HepG2 (cell line): ENCODE results near the gene AFAP1. TPM values are rescaled to one million over a fixed set of nuclear protein-coding genes. Genes with fewer than 3 reads are reported as not detected.
A peak's percentile ranks its signal among the peaks of the same experiment; 100 is the strongest.

Experiments
- ARNT2 ChIP-seq: sonication (generic); formaldehyde crosslinking; IDR thresholded peaks from 2 replicates; pipeline ENCODE4 v1.8.0; 2022; ENCODE audit warnings: mild to moderate bottlenecking, low read depth, missing genetic modification reagents, moderate library complexity
- CBX2 ChIP-seq, 2 experiments: fragments of 200-600 bp in 1 of 2; sonication (generic); formaldehyde crosslinking in 1 of 2; IDR thresholded peaks; 2 replicates each; pipeline versions ENCODE4 v1.7.0 to v1.8.1; 2018 to 2022; ENCODE audit warnings: low read depth in 2 of 2, low read length in 1 of 2, mild to moderate bottlenecking in 1 of 2, missing genetic modification reagents in 1 of 2
- ELF4 ChIP-seq: sonication (generic); formaldehyde crosslinking; IDR thresholded peaks from 2 replicates; pipeline ENCODE4 v1.5.0; 2020; ENCODE audit warnings: missing genetic modification reagents, mild to moderate bottlenecking, moderate library complexity, borderline replicate concordance
- EP300 ChIP-seq, 3 experiments: sonication (generic) in 1 of 3; formaldehyde crosslinking in 1 of 3; IDR thresholded peaks; 2 replicates each; pipeline versions ENCODE4 v1.5.1 to v1.6.1; 2011 to 2020; ENCODE audit warnings: low read depth in 2 of 3, low read length in 2 of 3, borderline replicate concordance in 1 of 3, improper control_type of control experiment in 1 of 3, mild to moderate bottlenecking in 1 of 3, missing genetic modification reagents in 1 of 3, moderate library complexity in 1 of 3
- ETS1 ChIP-seq: sonication (generic); formaldehyde crosslinking; IDR thresholded peaks from 2 replicates; pipeline ENCODE4 v1.4.0; 2020; ENCODE audit warnings: missing genetic modification reagents
- LCORL ChIP-seq, 2 experiments: fragments of 450-650 bp in 1 of 2; sonication (generic) in 1 of 2; formaldehyde crosslinking in 1 of 2; IDR thresholded peaks; 2 replicates each; pipeline versions ENCODE4 v1.5.0 to v1.6.1; 2017 to 2020; ENCODE audit warnings: antibody characterized with exemption in 1 of 2, missing genetic modification reagents in 1 of 2
- NCOR1 ChIP-seq: fragments of 200-600 bp; sonication (generic); IDR thresholded peaks from 2 replicates; pipeline ENCODE4 v1.7.0; 2017; ENCODE audit warnings: antibody characterized with exemption, low read length, borderline replicate concordance
- NR2F6 ChIP-seq, 2 experiments: IDR thresholded peaks; 2 replicates each; pipeline ENCODE4 v1.6.1; 2016; ENCODE audit warnings: antibody characterized with exemption in 1 of 2, mild to moderate bottlenecking in 1 of 2
- PAX8 ChIP-seq: sonication (generic); formaldehyde crosslinking; IDR thresholded peaks from 2 replicates; pipeline ENCODE4 v1.8.0; 2022; ENCODE audit warnings: mild to moderate bottlenecking, missing genetic modification reagents, borderline replicate concordance
- PHF20 ChIP-seq: sonication (generic); formaldehyde crosslinking; IDR thresholded peaks from 2 replicates; pipeline ENCODE4 v1.5.0; 2020; ENCODE audit warnings: mild to moderate bottlenecking, missing genetic modification reagents
- ZBTB7B ChIP-seq: sonication (generic); formaldehyde crosslinking; IDR thresholded peaks from 2 replicates; pipeline ENCODE4 v1.4.0; 2020; ENCODE audit warnings: missing genetic modification reagents
- ZFP36L2 ChIP-seq: sonication (generic); formaldehyde crosslinking; IDR thresholded peaks from 2 replicates; pipeline ENCODE4 v1.4.0; 2020; ENCODE audit warnings: missing genetic modification reagents
- ZNF10 ChIP-seq: sonication (generic); formaldehyde crosslinking; IDR thresholded peaks from 2 replicates; pipeline ENCODE4 v1.4.0; 2020; ENCODE audit warnings: mild to moderate bottlenecking, low read depth, missing genetic modification reagents, borderline replicate concordance
- ZNF335 ChIP-seq: sonication (generic); formaldehyde crosslinking; IDR thresholded peaks from 2 replicates; pipeline ENCODE4 v1.4.0; 2020; ENCODE audit warnings: missing genetic modification reagents
- ZNF367 ChIP-seq: sonication (generic); formaldehyde crosslinking; IDR thresholded peaks from 2 replicates; pipeline ENCODE4 v1.4.0; 2020; ENCODE audit warnings: missing genetic modification reagents, borderline replicate concordance
- ZNF44 ChIP-seq: sonication (generic); formaldehyde crosslinking; IDR thresholded peaks from 2 replicates; pipeline ENCODE4 v1.5.1; 2020; ENCODE audit warnings: mild to moderate bottlenecking, missing genetic modification reagents
- ZNF652 ChIP-seq: IDR thresholded peaks from 2 replicates; pipeline ENCODE4 v1.6.1; 2016; ENCODE audit warnings: low read depth, borderline replicate concordance
- ZNF674 ChIP-seq: sonication (generic); formaldehyde crosslinking; IDR thresholded peaks from 2 replicates; pipeline ENCODE4 v1.5.0; 2020; ENCODE audit warnings: low read depth, mild to moderate bottlenecking, missing genetic modification reagents
- ZNF839 ChIP-seq: sonication (generic); formaldehyde crosslinking; IDR thresholded peaks from 2 replicates; pipeline ENCODE4 v1.4.0; 2020; ENCODE audit warnings: missing genetic modification reagents, mild to moderate bottlenecking, borderline replicate concordance
- ZSCAN21 ChIP-seq: sonication (generic); formaldehyde crosslinking; IDR thresholded peaks from 2 replicates; pipeline ENCODE4 v1.8.0; 2022; ENCODE audit warnings: mild to moderate bottlenecking, missing genetic modification reagents, moderate library complexity, borderline replicate concordance
- polyA plus RNA-seq, 8 experiments: library from polyadenylated mRNA; depleted of rRNA in 3 of 8; stranded (reverse) in 7 of 8; unstranded in 1 of 8; fragments of >200 nt; fragmentation: Illumina TruSeq in 4 of 8; extraction: Trizol in 4 of 8; gene quantifications; 2 replicates each; pipeline versions ENCODE4 v1.2.1 to v1.2.3, GENCODE V29; 2011 to 2016; ENCODE audit warnings: low read depth in 4 of 8, missing spikeins in 1 of 8, mixed read lengths in 1 of 8; ENCODE audit not compliant: insufficient read depth in 1 of 8
- total RNA-seq, 5 experiments: library from RNA; depleted of rRNA; stranded (reverse); fragments of >200 nt; fragmentation: Illumina TruSeq; extraction: Trizol; gene quantifications; 2 replicates each; pipeline ENCODE4 v1.2.3, GENCODE V29; 2016; ENCODE audit warnings: low read depth in 1 of 5
- TF ChIP-seq, protein P1 (sequence below): sonication (generic); formaldehyde crosslinking; IDR thresholded peaks from 2 replicates; pipeline ENCODE4 v1.5.1; 2020; ENCODE audit warnings: mild to moderate bottlenecking, moderate library complexity, missing genetic modification reagents
- TF ChIP-seq, protein P2 (sequence below): sonication (generic); formaldehyde crosslinking; IDR thresholded peaks from 2 replicates; pipeline ENCODE4 v1.5.1; 2020; ENCODE audit warnings: missing genetic modification reagents, mild to moderate bottlenecking, borderline replicate concordance
- TF ChIP-seq, protein P3 (sequence below): sonication (generic); formaldehyde crosslinking; IDR thresholded peaks from 2 replicates; pipeline ENCODE4 v1.9.0; 2021; ENCODE audit warnings: missing genetic modification reagents, borderline replicate concordance

The AFAP1 gene
- total and polyA plus RNA-seq, 2 of the 13 experiments (the other 11 are each of a cell fraction or from before 2014, with no cell fraction given), result 2.5 TPM

DNA sequence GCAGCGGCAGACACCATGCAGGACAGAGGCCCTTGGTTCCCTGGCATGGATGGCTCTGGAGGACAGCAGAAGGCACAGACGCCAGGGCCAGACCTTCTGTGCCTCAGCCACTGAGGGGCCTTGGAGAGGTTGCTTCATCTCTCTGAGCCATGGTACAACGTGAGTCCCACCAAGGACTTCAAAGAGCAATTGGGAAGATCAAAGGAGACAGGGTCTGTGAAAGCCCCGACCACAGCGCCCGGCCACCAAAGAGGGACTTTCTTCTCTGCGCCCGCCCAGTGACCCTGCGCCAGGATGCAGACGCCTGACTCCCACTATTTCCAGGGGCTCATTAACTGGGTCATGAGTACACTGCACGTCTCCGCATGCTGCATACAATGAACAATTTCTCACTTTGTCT is 174.0 kb downstream of the AFAP1 start (continued):
- TF ChIP-seq, protein P1, sequence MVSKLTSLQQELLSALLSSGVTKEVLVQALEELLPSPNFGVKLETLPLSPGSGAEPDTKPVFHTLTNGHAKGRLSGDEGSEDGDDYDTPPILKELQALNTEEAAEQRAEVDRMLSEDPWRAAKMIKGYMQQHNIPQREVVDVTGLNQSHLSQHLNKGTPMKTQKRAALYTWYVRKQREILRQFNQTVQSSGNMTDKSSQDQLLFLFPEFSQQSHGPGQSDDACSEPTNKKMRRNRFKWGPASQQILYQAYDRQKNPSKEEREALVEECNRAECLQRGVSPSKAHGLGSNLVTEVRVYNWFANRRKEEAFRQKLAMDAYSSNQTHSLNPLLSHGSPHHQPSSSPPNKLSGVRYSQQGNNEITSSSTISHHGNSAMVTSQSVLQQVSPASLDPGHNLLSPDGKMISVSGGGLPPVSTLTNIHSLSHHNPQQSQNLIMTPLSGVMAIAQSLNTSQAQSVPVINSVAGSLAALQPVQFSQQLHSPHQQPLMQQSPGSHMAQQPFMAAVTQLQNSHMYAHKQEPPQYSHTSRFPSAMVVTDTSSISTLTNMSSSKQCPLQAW, result no peak
- TF ChIP-seq PAX8 (no peak), LCORL (IDR thresholded peaks at IDR 0.05) (no peak), LCORL (CRISPR knock-in tag; IDR thresholded peaks at IDR 0.05) (no peak), ARNT2 (CRISPR knock-in tag) (no peak), ZFP36L2 (no peak), NCOR1 (peak; percentile 64; the same call in 1 of the 2 replicates), CBX2 (IDR thresholded peaks at IDR 0.05; ENCODE audit: low read depth, low read length) (no peak), CBX2 (CRISPR knock-in tag; IDR thresholded peaks at IDR 0.05; ENCODE audit: low read depth) (no peak), ZNF367 (CRISPR knock-in tag) (no peak), NR2F6 (IDR thresholded peaks at IDR 0.05) (peak; percentile 58; the same call in 1 of the 2 replicates), NR2F6 (CRISPR knock-in tag; IDR thresholded peaks at IDR 0.05) (no peak), ETS1 (CRISPR knock-in tag) (no peak), ZNF335 (CRISPR knock-in tag) (no peak), EP300 (IDR thresholded peaks at IDR 0.05; ENCODE audit: low read depth in 2 of 2, low read length in 2 of 2) (peak in 1 of 2 experiments; percentile 71; a peak in 1 of 4 replicates), EP300 (CRISPR knock-in tag; IDR thresholded peaks at IDR 0.05; ENCODE audit: borderline replicate concordance) (0 out of 2 replicates have a peak, but pooled peaks have one; percentile 51), ZNF674 (CRISPR knock-in tag) (no peak), ZNF652 (CRISPR knock-in tag) (no peak), PHF20 (CRISPR knock-in tag) (no peak), ZNF839 (CRISPR knock-in tag) (no peak), ELF4 (no peak), ZNF44 (CRISPR knock-in tag) (no peak), ZBTB7B (CRISPR knock-in tag) (0 out of 2 replicates have a peak, but pooled peaks have one; percentile 19), ZSCAN21 (CRISPR knock-in tag) (no peak), ZNF10 (CRISPR knock-in tag) (no peak)
- TF ChIP-seq, protein P2, sequence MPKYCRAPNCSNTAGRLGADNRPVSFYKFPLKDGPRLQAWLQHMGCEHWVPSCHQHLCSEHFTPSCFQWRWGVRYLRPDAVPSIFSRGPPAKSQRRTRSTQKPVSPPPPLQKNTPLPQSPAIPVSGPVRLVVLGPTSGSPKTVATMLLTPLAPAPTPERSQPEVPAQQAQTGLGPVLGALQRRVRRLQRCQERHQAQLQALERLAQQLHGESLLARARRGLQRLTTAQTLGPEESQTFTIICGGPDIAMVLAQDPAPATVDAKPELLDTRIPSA (CRISPR knock-in tag), result no peak
- TF ChIP-seq, protein P3, sequence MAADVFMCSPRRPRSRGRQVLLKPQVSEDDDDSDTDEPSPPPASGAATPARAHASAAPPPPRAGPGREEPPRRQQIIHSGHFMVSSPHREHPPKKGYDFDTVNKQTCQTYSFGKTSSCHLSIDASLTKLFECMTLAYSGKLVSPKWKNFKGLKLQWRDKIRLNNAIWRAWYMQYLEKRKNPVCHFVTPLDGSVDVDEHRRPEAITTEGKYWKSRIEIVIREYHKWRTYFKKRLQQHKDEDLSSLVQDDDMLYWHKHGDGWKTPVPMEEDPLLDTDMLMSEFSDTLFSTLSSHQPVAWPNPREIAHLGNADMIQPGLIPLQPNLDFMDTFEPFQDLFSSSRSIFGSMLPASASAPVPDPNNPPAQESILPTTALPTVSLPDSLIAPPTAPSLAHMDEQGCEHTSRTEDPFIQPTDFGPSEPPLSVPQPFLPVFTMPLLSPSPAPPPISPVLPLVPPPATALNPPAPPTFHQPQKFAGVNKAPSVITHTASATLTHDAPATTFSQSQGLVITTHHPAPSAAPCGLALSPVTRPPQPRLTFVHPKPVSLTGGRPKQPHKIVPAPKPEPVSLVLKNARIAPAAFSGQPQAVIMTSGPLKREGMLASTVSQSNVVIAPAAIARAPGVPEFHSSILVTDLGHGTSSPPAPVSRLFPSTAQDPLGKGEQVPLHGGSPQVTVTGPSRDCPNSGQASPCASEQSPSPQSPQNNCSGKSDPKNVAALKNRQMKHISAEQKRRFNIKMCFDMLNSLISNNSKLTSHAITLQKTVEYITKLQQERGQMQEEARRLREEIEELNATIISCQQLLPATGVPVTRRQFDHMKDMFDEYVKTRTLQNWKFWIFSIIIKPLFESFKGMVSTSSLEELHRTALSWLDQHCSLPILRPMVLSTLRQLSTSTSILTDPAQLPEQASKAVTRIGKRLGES (CRISPR knock-in tag), result no peak
